ENCODE data around the gene FAM184A. TPM values are rescaled to one million over a fixed set of nuclear protein-coding genes. Genes with fewer than 3 reads are reported as not detected.
"Not testable (repeated sequence)": the region's sequence is repeated elsewhere in the genome, so short reads cannot be mapped to it uniquely, and the experiment has no call there.

FAM184A gene
- total RNA-seq, 1 donor from 2014 or later = 24.8 TPM

DNA sequence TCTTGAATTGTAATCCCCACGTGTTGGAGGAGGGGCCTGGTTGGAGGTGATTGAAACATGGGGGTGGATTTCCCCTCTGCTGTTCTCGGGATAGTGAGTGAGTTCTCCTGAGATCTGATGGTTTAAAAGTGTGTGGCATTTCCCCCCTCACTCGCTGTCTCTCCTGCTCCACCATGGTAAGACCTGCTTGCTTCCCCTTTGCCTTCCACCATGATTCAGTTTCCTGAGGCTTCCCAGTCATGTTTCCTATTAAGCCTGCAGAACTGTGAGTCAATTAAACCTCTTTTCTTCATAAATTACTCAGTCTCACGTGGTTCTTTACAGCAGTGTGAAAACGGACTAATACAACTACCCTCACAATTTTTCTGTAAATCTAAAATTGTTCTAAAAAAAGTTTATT is 26.8 kb upstream of the FAM184A start:
- no peak overlapping the region for H2AFZ ChIP-seq (replicated peaks)
- TF ChIP-seq CTCF (IDR thresholded peaks at IDR 0.05) = no peak
- TF ChIP-seq EZH2phosphoT487 (IDR thresholded peaks at IDR 0.05) = no peak
- no peak for TF ChIP-seq EZH2 (IDR thresholded peaks at IDR 0.05)
- H3K27ac ChIP-seq = no peak overlapping the region
- no peak overlapping the region for H3K4me3 ChIP-seq
- Mint-ChIP-seq H3K36me3 (no peaks in the 10 kb centered on the region), H3K9me3 (peaks cover 4% of the 10 kb centered on the region), H3K27ac (no peak overlapping the region), H3K27me3 (ENCODE audit: insufficient read depth, low read depth) (no peaks in the 10 kb centered on the region), H3K4me1 (peaks cover 2% of the 10 kb centered on the region), H3K4me3 (no peak overlapping the region)
- no peaks in the 10 kb centered on the region for H3F3A ChIP-seq (ENCODE audit: low read depth)
- H3K79me2 ChIP-seq (ENCODE audit: low read depth) = no peaks in the 10 kb centered on the region
- no peak overlapping the region for H3K9ac ChIP-seq
- no peaks in the 10 kb centered on the region for H3K36me3 ChIP-seq
- DNase-seq (ENCODE audit: low spot score) = no peak
- H4K20me1 ChIP-seq (ENCODE audit: low read depth) = no peaks in the 10 kb centered on the region
- H3K9me3 ChIP-seq (ENCODE audit: low read depth) = no peaks in the 10 kb centered on the region
- H3K4me2 ChIP-seq = no peak overlapping the region
- H3K27me3 ChIP-seq = no peaks in the 10 kb centered on the region
- no peaks in the 10 kb centered on the region for H3K4me1 ChIP-seq

DNA sequence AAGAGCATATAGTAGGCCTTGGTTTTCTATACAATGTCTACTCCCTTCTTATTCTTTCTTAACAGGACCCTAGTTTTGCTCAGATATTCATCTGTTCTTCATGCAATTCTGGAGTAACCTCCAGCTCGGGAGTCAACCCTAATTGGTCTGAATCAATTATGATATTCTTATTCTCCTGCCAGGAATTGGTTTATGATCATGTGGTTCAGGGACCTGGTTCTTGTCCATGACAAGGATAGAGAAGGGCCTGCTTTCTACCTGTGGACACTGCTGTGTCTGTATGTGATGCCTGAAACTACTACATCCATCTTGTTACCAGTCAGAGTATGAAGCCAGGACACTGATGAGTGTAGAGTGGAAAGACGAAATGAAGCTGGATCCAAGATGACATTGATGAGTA is 24.4 kb upstream of the FAM184A start:
- Histone ChIP-seq H4K20me1 (ENCODE audit: low read depth) (no peaks in the 10 kb centered on the region), H3K27me3 (no peaks in the 10 kb centered on the region), H3K79me2 (ENCODE audit: low read depth) (no peaks in the 10 kb centered on the region), H3K36me3 (no peaks in the 10 kb centered on the region), H3K4me1 (no peaks in the 10 kb centered on the region), H3K4me2 (no peak overlapping the region), H3F3A (ENCODE audit: low read depth) (no peaks in the 10 kb centered on the region), H3K9ac (no peak overlapping the region), H3K9me3 (ENCODE audit: low read depth) (no peaks in the 10 kb centered on the region), H2AFZ (replicated peaks) (no peak overlapping the region), H3K27ac (no peak overlapping the region), H3K4me3 (no peak overlapping the region)
- peaks cover under 1% of the 10 kb centered on the region for H3K4me1 Mint-ChIP-seq
- DNase-seq (ENCODE audit: low spot score) = no peak
- H3K36me3 Mint-ChIP-seq = no peaks in the 10 kb centered on the region
- peaks cover 4% of the 10 kb centered on the region for H3K9me3 Mint-ChIP-seq
- no peak overlapping the region for H3K4me3 Mint-ChIP-seq
- no peak for TF ChIP-seq EZH2 (IDR thresholded peaks at IDR 0.05)
- no peak for TF ChIP-seq EZH2phosphoT487 (IDR thresholded peaks at IDR 0.05)
- no peak for TF ChIP-seq CTCF (IDR thresholded peaks at IDR 0.05)
- no peaks in the 10 kb centered on the region for H3K27me3 Mint-ChIP-seq (ENCODE audit: insufficient read depth, low read depth)
- H3K27ac Mint-ChIP-seq = no peak overlapping the region

DNA sequence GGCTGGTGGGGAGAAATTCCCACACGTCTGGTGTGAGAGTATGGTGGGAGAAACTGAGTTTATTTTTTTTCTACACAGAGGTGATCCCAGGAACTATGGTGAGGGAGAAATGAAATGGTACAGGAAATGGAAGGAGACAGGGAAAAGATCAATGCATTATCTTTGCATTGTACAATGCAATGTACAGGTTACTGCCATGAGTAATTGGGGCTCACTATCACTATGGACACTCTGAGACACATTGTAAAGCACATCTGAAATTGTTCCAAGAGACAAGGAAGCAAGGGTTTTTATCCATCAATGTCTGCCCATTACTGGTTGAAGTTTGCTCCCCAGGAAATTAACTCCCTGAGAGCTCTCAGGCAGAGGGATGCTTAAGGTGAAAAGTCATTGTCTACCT is 21.7 kb upstream of the FAM184A start:
- no peaks in the 10 kb centered on the region for H3K9me3 ChIP-seq (ENCODE audit: low read depth)
- H3K4me3 ChIP-seq = no peak overlapping the region
- no peak overlapping the region for H2AFZ ChIP-seq (replicated peaks)
- H3K4me1 ChIP-seq = no peaks in the 10 kb centered on the region
- no peaks in the 10 kb centered on the region for H3K27me3 ChIP-seq
- TF ChIP-seq EZH2phosphoT487 (IDR thresholded peaks at IDR 0.05) (no peak), CTCF (IDR thresholded peaks at IDR 0.05) (no peak), EZH2 (IDR thresholded peaks at IDR 0.05) (no peak)
- H3K4me2 ChIP-seq = no peak overlapping the region
- Mint-ChIP-seq H3K4me3 (no peak overlapping the region), H3K36me3 (no peaks in the 10 kb centered on the region), H3K9me3 (peaks cover 4% of the 10 kb centered on the region), H3K27ac (no peak overlapping the region), H3K27me3 (ENCODE audit: insufficient read depth, low read depth) (peaks cover 2% of the 10 kb centered on the region), H3K4me1 (peaks cover 16% of the 10 kb centered on the region)
- H3K79me2 ChIP-seq (ENCODE audit: low read depth) = no peaks in the 10 kb centered on the region
- no peak for DNase-seq (ENCODE audit: low spot score)
- no peaks in the 10 kb centered on the region for H3F3A ChIP-seq (ENCODE audit: low read depth)
- H3K36me3 ChIP-seq = no peaks in the 10 kb centered on the region
- H3K27ac ChIP-seq = no peak overlapping the region
- H3K9ac ChIP-seq = no peak overlapping the region
- H4K20me1 ChIP-seq (ENCODE audit: low read depth) = no peaks in the 10 kb centered on the region

- H3K4me1 Mint-ChIP-seq = peaks cover 16% of the 10 kb centered on the region
- not testable (repeated sequence) for DNase-seq (ENCODE audit: low spot score)
Measured at GRCh38 chr6:119097815-119098361, 19.4 kb upstream of the FAM184A start.

More at GRCh38 chr6:119097815-119098361, 19.4 kb upstream of the FAM184A start:
- not testable (repeated sequence) for H4K20me1 ChIP-seq (ENCODE audit: low read depth); H2AFZ ChIP-seq (replicated peaks); H3K9ac ChIP-seq; H3K4me2 ChIP-seq; H3K4me3 Mint-ChIP-seq; H3K4me3 ChIP-seq; H3K27me3 ChIP-seq; H3F3A ChIP-seq (ENCODE audit: low read depth); H3K27ac ChIP-seq; H3K9me3 Mint-ChIP-seq; H3K4me1 ChIP-seq; H3K27ac Mint-ChIP-seq; H3K36me3 Mint-ChIP-seq; H3K9me3 ChIP-seq (ENCODE audit: low read depth); H3K27me3 Mint-ChIP-seq (ENCODE audit: insufficient read depth, low read depth); H3K79me2 ChIP-seq (ENCODE audit: low read depth); H3K36me3 ChIP-seq

Measured in neural progenitor cell (in vitro differentiated cells).